HG02938 (cell line): Measurements from ENCODE around the gene HIPK4.

ENCODE experiments used
- ATAC-seq: cut with Tn5 transposase; IDR thresholded peaks from one replicate; pipeline ENCODE4 v1.9.1; 2021; ENCODE audit warnings: mild to moderate bottlenecking, moderate library complexity; ENCODE audit not compliant: unreplicated experiment

The HIPK4 gene

GRCh38 chr19:40369797-40370196 is 20.2 kb downstream of the HIPK4 start:
- no peak for ATAC-seq

GRCh38 chr19:40367577-40368434 is 22.2 kb downstream of the HIPK4 start:
- no peak for ATAC-seq

- ATAC-seq: no peak
Observed at GRCh38 chr19:40366697-40367561, 23.1 kb downstream of the HIPK4 start.

GRCh38 chr19:40365613-40366401 is 24.2 kb downstream of the HIPK4 start:
- no peak for ATAC-seq

- ATAC-seq: no peak
Observed at GRCh38 chr19:40365010-40365409, 25.0 kb downstream of the HIPK4 start.

GRCh38 chr19:40363069-40363468 is 26.9 kb downstream of the HIPK4 start:
- ATAC-seq: no peak

GRCh38 chr19:40362160-40362559 is 27.8 kb downstream of the HIPK4 start:
- ATAC-seq: no peak

- ATAC-seq: no peak
Observed at GRCh38 chr19:40360708-40361241, 29.2 kb downstream of the HIPK4 start.

- no peak for ATAC-seq
Observed at GRCh38 chr19:40360020-40360707, 29.8 kb downstream of the HIPK4 start.

- no peak for ATAC-seq
Observed at GRCh38 chr19:40358773-40359172, 31.2 kb downstream of the HIPK4 start.

GRCh38 chr19:40357640-40358039 is 32.3 kb downstream of the HIPK4 start:
- ATAC-seq: no peak

GRCh38 chr19:40356681-40357595 is 33.0 kb downstream of the HIPK4 start:
- no peak for ATAC-seq

GRCh38 chr19:40355975-40356680 is 33.9 kb downstream of the HIPK4 start:
- ATAC-seq: no peak

- ATAC-seq: no peak
Observed at GRCh38 chr19:40348961-40349507, 40.9 kb downstream of the HIPK4 start.

GRCh38 chr19:40348125-40348913 is 41.7 kb downstream of the HIPK4 start, which contains the start of the genes C19orf47 and PLD3:
Gene C19orf47, minus strand, starts transcription at chr19:40348397. Its CDS starts 6,540 bp downstream, at chr19:40341857.
Gene PLD3, plus strand, starts transcription at chr19:40348695. Its CDS starts 17,789 bp downstream, at chr19:40366484.
- ATAC-seq: peak; percentile 88

GRCh38 chr19:40344422-40344821 is 45.6 kb downstream of the HIPK4 start:
- ATAC-seq: no peak

- no peak for ATAC-seq
Observed at GRCh38 chr19:40342644-40343311, 47.2 kb downstream of the HIPK4 start.
